Esophagus squamous epithelium (tissue), 5 donors: ENCODE results near the gene TSPAN15. TPM values are rescaled to one million over a fixed set of nuclear protein-coding genes. Genes with fewer than 3 reads are reported as not detected.

ENCODE experiments used
- DNase-seq: peaks from one replicate; lab custom pipeline; 2025; lab: John Stamatoyannopoulos, UW
- H3K27ac ChIP-seq, 4 donors: fragments of 200-600 bp; sonication (generic); one replicate each; pipeline ENCODE4 v1.5.1; 2016 to 2019; ENCODE audit warnings: mild to moderate bottlenecking in 1 of 4
- H3K27me3 ChIP-seq, 4 donors: fragments of 200-600 bp; sonication (generic); 1 replicate in 3 of 4; 2 replicates in 1 of 4; pipeline versions ENCODE4 v1.5.1 to v1.6.0; 2017 to 2021; ENCODE audit warnings: antibody characterized with exemption in 1 of 4
- H3K36me3 ChIP-seq, 3 donors: fragments of 200-600 bp; sonication (generic); one replicate each; pipeline ENCODE4 v1.5.1; 2016 to 2019
- H3K4me1 ChIP-seq, 3 donors: fragments of 200-600 bp; sonication (generic); one replicate each; pipeline ENCODE4 v1.5.1; 2017 to 2019
- H3K4me3 ChIP-seq, 4 donors: fragments of 200-600 bp; sonication (generic); 1 replicate in 3 of 4; 2 replicates in 1 of 4; pipeline ENCODE4 v1.5.1; 2016 to 2019; ENCODE audit warnings: mild to moderate bottlenecking in 2 of 4, moderate library complexity in 1 of 4
- H3K9me3 ChIP-seq, 3 donors: fragments of 200-600 bp; sonication (generic); one replicate each; pipeline ENCODE4 v1.5.1; 2016 to 2019
- POLR2A ChIP-seq, 4 donors: fragments of 450-650 bp; IDR thresholded peaks; one replicate each; pipeline ENCODE4 v1.6.1; 2017; ENCODE audit warnings: antibody characterized with exemption in 4 of 4, mild to moderate bottlenecking in 4 of 4, moderate library complexity in 3 of 4
- WGBS, 2 donors: methylation state at CpG; one replicate each; pipeline ENCODE4 v1.1.5; 2018; 5-methylcytosine and 5-hydroxymethylcytosine counted together
- intact Hi-C: fragments of 100-400 bp; cut with DNase I; formaldehyde crosslinking; loops from one replicate; pipeline ENCODE4 v1.15.0; 2022
- total RNA-seq, 4 donors: library from RNA; depleted of rRNA; stranded (reverse); fragments of >200 nt; gene quantifications; one replicate each; pipeline ENCODE4 v1.1.0, GENCODE V29; 2016
- TF ChIP-seq, protein P1 (sequence below), 6 experiments: fragments of 450-650 bp in 4 of 6; fragments of 200-600 bp in 2 of 6; sonication (generic) in 2 of 6; IDR thresholded peaks; one replicate each; pipeline ENCODE4 v1.5.1; 2016 to 2019; ENCODE audit warnings: antibody characterized with exemption in 6 of 6, mild to moderate bottlenecking in 4 of 6, moderate library complexity in 4 of 6
- donor health status: DM: yes; HTN: yes; CAD: no.

TSPAN15 gene
- total RNA-seq, 4 donors from 2014 or later, result 3.6 to 24.0 (median 18.5) TPM

DNA sequence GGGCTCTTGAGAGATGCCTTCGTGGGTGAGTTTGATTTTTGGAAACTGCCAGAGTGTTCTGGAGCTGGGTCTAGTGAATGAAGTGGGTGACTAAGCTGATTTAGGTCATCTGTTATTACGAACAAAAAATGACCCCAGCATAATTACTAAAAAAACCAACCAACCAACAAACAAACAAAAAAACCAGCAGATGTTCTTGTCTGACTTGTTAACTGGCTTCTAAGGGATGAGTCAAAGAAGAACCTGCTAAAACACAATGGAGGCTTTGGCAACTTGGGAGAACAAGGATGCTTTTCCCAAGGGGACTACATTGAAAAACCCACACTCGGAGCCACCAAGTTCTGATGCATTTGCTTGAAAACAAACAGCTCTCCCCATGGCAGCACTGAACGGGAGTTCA is 46.0 kb upstream of the TSPAN15 start:
- H3K27ac ChIP-seq, result peak overlapping the region; percentile 32 to 93 (median 80)
- intact Hi-C loops, result no loop called here
- H3K4me1 ChIP-seq, result peaks cover 20 to 76% (median 36%) of the 10 kb centered on the region in 3 donors
- 46 to 50% methylated on average over 3 to 4 of the region's 4 CpGs for WGBS, 2 donors
- TF ChIP-seq, protein P1, sequence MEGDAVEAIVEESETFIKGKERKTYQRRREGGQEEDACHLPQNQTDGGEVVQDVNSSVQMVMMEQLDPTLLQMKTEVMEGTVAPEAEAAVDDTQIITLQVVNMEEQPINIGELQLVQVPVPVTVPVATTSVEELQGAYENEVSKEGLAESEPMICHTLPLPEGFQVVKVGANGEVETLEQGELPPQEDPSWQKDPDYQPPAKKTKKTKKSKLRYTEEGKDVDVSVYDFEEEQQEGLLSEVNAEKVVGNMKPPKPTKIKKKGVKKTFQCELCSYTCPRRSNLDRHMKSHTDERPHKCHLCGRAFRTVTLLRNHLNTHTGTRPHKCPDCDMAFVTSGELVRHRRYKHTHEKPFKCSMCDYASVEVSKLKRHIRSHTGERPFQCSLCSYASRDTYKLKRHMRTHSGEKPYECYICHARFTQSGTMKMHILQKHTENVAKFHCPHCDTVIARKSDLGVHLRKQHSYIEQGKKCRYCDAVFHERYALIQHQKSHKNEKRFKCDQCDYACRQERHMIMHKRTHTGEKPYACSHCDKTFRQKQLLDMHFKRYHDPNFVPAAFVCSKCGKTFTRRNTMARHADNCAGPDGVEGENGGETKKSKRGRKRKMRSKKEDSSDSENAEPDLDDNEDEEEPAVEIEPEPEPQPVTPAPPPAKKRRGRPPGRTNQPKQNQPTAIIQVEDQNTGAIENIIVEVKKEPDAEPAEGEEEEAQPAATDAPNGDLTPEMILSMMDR (IDR thresholded peaks at IDR 0.05), result no peak
- TF ChIP-seq POLR2A (IDR thresholded peaks at IDR 0.05), result no peak
- DNase-seq, result no peak
- H3K27me3 ChIP-seq, result no peaks in the 10 kb centered on the region
- H3K4me3 ChIP-seq, result no peak overlapping the region
- H3K36me3 ChIP-seq, result peaks cover 20 to 57% (median 26%) of the 10 kb centered on the region in 3 donors
- H3K9me3 ChIP-seq, result no peaks in the 10 kb centered on the region

DNA sequence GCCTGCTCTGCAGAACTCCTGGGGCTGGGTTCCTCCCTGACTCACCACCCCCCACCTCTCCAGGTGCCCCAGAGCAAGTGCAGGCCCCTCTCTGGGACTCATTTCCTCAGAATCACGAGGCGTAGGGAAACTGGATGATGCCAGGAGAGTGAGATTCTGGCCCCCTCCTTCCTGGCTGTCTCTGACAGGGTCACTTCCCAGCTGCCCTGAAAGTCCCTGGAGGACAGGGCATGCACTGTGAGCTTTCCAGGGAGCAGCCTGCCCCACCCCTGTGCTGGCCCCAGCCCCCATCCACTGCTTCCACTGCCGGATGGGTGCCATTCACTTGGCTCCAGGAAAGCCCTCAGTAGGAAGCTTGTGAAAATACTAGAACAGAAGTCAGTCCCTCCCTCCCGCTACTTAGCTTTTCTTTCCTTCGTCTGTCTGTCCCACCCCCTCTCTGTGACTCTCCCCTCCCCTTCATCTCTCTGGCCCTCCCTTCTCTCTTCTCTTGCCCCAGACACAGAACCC is 44.9 kb upstream of the TSPAN15 start:
- H3K27me3 ChIP-seq, result no peaks in the 10 kb centered on the region
- DNase-seq, result no peak
- H3K36me3 ChIP-seq, result peaks cover 11 to 45% (median 15%) of the 10 kb centered on the region in 3 donors
- intact Hi-C loops, result no loop called here
- 16 to 36% methylated on average over 3 to 4 of the region's 5 CpGs for WGBS, 2 donors
- no peaks in the 10 kb centered on the region for H3K9me3 ChIP-seq
- no peak overlapping the region for H3K4me3 ChIP-seq
- H3K4me1 ChIP-seq, result peaks cover 20 to 81% (median 39%) of the 10 kb centered on the region in 3 donors
- TF ChIP-seq, protein P1 (IDR thresholded peaks at IDR 0.05), result no peak
- no peak for TF ChIP-seq POLR2A (IDR thresholded peaks at IDR 0.05)
- peak overlapping the region; percentile 34 to 93 (median 80) for H3K27ac ChIP-seq

DNA sequence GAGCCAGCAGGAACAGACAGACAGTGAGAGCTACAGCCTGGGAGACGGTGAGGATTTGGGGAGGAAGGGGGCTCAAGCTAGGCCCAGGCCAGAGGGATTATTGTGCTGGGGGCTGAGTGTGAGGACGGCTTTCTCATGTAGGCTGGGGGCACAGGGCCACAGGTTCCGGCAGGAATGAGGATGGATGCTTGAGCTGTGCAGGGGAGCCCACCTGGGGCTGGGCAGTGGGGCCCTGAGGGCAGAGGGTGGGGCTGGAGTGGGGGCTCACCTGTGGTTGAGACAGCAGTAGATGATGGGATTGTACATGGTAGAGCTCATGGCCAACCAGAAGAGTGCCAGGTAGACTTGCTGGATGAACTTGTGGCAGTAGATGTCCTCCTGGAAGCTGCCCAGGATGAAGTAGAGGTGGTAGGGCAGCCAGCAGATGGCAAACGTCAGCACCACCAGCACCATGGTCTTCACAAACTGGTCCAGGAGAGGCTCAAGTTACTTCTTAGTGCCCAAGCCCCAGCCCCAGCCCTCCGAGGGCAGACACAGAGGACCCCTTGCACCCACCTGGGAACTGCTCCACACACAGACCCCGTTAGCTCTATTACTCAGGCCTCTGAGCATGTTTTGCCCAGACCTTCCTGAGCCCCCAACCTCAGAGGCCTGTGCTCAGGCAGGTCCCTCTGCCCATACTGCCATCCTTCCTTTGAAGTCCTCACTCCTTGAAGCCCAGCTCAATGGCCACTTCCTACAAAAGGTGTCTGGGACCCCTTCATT is 44.3 kb upstream of the TSPAN15 start:
- H3K36me3 ChIP-seq, result peaks cover 5 to 39% (median 9%) of the 10 kb centered on the region in 3 donors
- intact Hi-C loops, result no loop called here
- H3K4me1 ChIP-seq, result peaks cover 20 to 81% (median 42%) of the 10 kb centered on the region in 3 donors
- DNase-seq, result no peak
- H3K27me3 ChIP-seq, result no peaks in the 10 kb centered on the region
- 79% methylated on average over 3 to 4 of the region's 6 CpGs for WGBS, 2 donors
- H3K4me3 ChIP-seq, result no peak overlapping the region
- no peak for TF ChIP-seq POLR2A (IDR thresholded peaks at IDR 0.05)
- TF ChIP-seq, protein P1 (IDR thresholded peaks at IDR 0.05), result no peak
- H3K27ac ChIP-seq, result peak overlapping the region; percentile 34 to 93 (median 80)
- H3K9me3 ChIP-seq, result no peaks in the 10 kb centered on the region

DNA sequence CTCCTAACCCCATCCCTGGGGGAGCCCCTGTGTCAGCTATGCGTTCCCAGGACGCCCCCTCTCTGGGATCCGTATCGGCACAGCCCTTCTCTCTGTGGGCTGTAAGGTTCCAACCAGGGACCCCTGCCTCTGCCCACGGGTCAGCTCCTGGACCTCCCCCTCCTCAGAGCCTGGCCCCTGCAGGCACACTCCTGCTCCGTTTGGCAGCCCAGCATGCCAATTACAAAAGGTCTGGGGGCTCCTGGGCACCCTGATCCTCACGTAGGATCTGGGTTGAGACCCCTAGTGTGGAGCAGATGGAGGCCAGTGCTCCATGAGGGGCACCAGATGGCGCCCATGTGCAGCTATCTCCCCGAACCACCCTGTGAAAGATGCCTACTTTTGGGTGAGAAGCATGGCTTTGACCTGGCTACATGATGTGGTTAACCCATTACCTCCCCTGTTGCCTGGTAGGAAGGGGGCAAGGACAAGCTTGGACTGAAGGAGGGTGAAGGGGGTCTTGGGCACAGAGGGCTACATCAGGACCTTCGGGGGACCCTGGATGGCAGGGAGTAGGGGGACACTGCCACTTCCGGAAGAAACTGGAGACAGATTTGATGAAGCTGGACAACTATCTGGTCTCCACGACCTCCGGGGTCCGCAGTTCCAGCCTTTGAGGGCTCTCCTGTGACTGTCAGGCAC is 43.5 kb upstream of the TSPAN15 start:
- no peaks in the 10 kb centered on the region for H3K27me3 ChIP-seq
- peaks cover 20 to 81% (median 37%) of the 10 kb centered on the region in 3 donors for H3K4me1 ChIP-seq
- intact Hi-C loops, result no loop called here
- no peaks in the 10 kb centered on the region for H3K9me3 ChIP-seq
- peak overlapping the region; percentile 41 to 93 (median 80) for H3K27ac ChIP-seq
- no peak for DNase-seq
- H3K36me3 ChIP-seq, result peaks cover 1 to 31% (median 2%) of the 10 kb centered on the region in 3 donors
- WGBS, 2 donors, result 58 to 69% methylated on average over 5 to 9 of the region's 14 CpGs
- peak overlapping the region in 2 of 4 donors; percentile 10 to 39 for H3K4me3 ChIP-seq
- TF ChIP-seq, protein P1 (IDR thresholded peaks at IDR 0.05), result peak in 2 of 6 experiments; percentile 14 to 18
- no peak for TF ChIP-seq POLR2A (IDR thresholded peaks at IDR 0.05)
